MG63 (cell line): ENCODE results near the gene SLC39A8. TPM values are rescaled to one million over a fixed set of nuclear protein-coding genes. Genes with fewer than 3 reads are reported as not detected.
"Not testable (repeated sequence)": the region's sequence is repeated elsewhere in the genome, so short reads cannot be mapped to it uniquely, and the experiment has no call there.

Source experiments
- DNase-seq: peaks from one replicate; pipeline ENCODE4 v3.0.0-alpha.2; 2020
- H3K27me3 ChIP-seq: fragments of 250-450 bp; sonication (Bioruptor Pico); 2 replicates; pipeline ENCODE4 v1.5.1; 2020; ENCODE audit warnings: mild to moderate bottlenecking, moderate library complexity
- H3K36me3 ChIP-seq: fragments of 250-450 bp; sonication (Bioruptor Pico); 2 replicates; pipeline ENCODE4 v1.5.1; 2020; ENCODE audit warnings: mild to moderate bottlenecking, moderate library complexity
- H3K4me3 ChIP-seq: fragments of 250-450 bp; sonication (Bioruptor Pico); 2 replicates; pipeline ENCODE4 v1.5.1; 2020; ENCODE audit warnings: mild to moderate bottlenecking, moderate library complexity
- H3K9me3 ChIP-seq: fragments of 250-450 bp; sonication (Bioruptor Pico); 2 replicates; pipeline ENCODE4 v1.5.1; 2020; ENCODE audit warnings: mild to moderate bottlenecking, moderate library complexity
- total RNA-seq: library from RNA; depleted of rRNA; stranded (reverse); fragments of >200 nt; shearing (Covaris generic); gene quantifications from 2 replicates; pipeline ENCODE4 v1.2.3, GENCODE V29; 2014; ENCODE audit warnings: low replicate concordance

The SLC39A8 gene
- total RNA-seq, 1 experiment from 2014 or later: 5.5 TPM

DNA sequence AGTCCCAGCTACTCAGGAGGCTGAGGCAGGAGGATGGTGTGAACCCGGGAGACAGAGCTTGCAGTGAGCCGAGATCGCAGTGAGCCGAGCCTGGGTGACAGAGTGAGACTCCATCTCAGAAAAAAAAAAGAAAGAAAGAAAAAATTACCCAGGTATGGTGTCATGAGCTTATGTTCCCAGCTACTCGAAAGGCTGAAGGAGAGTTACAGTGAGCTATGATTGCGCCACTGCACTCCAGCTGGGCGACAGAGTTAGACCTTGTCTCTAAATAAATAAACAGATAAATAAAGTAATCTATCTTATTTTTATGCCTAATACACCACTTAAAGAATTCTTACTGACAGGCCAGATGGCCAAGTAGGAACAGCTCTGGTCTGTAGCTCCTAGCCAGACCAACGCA lies 73.0 kb downstream of the SLC39A8 start:
- no peak for DNase-seq
- Histone ChIP-seq H3K36me3 (no peaks in the 10 kb centered on the region), H3K4me3 (no peak overlapping the region), H3K9me3 (no peaks in the 10 kb centered on the region), H3K27me3 (no peaks in the 10 kb centered on the region; the same call in 1 of the 2 replicates)

DNA sequence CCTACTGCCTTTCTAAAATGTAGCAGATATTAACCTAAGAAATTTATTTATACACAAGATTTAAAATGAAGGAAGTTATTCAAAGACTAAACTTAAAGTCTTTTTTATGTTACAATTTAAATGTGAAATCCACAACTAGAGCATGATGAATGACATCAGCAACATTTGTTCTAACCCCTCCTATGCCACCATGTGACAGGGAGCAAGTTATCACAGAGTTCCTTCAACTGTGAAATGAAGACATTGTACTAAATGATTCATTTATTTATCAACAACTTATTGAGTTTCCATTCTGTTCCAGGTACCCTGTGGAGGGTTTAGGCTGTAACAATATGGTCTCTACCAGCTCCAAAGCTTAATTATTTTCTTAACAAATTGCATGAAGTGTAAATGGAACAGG lies 76.9 kb downstream of the SLC39A8 start:
- H3K36me3 ChIP-seq: no peaks in the 10 kb centered on the region
- H3K9me3 ChIP-seq: no peaks in the 10 kb centered on the region
- H3K4me3 ChIP-seq: no peak overlapping the region
- H3K27me3 ChIP-seq: no peaks in the 10 kb centered on the region; the same call in 1 of the 2 replicates
- DNase-seq: no peak

DNA sequence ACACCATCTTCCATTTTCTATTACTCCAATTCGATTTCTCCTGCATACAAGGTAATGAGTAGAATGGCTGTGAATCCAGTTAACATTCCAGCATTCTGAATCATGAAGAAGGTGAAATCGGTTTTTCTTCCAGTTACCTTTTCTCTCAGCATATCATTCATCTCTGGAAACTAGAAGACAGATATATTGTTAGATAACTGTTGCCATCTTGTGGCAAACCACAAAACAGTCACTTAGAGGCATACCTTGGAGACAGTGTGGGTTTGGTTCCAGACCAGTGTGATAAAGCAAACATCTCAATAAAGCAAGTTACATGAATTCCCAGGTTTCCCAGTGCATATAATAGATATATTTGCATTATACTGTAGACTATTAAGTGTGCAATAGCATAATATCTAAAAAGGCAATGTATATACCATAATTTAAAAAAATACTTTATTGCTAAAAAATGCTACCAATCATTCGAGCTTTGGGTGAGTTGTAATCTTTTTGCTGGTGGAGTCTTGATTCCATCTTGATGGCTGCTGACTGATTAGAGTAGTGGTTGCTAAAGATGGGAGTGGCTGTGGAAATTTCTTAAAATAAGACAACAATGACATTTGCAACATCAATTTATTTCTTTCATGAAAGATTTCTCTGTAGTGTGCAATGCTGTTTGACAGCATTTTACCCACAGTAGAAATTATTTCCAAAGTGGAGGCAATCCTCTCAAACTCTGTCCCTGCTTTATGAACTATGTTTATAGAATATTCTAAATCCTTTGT lies 82.1 kb downstream of the SLC39A8 start:
- Histone ChIP-seq H3K9me3 (no peaks in the 10 kb centered on the region), H3K4me3 (no peak overlapping the region), H3K36me3 (no peaks in the 10 kb centered on the region), H3K27me3 (no peaks in the 10 kb centered on the region)
- no peak for DNase-seq

DNA sequence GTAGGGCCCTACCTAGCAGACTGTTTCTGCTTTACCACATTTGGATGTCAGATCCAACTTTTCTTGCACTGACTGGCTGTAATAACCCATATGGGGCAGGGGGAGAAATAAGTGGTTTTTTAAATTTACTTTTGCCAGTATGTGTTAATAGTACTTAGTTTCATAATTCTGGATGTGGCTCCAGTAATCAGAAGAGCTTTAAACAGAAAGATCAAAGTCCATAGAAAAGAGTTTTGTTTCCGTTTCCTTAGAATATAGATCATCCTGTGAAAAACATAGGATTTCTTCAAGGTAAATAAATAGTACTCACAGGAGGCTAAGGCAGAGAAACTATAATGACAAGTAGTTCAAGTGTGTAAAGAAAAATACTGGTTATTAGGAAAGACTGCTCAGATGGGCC lies 85.6 kb downstream of the SLC39A8 start:
- DNase-seq: no peak
- no peaks in the 10 kb centered on the region for H3K27me3 ChIP-seq
- no peaks in the 10 kb centered on the region for H3K36me3 ChIP-seq
- H3K4me3 ChIP-seq: no peak overlapping the region
- no peaks in the 10 kb centered on the region for H3K9me3 ChIP-seq

DNA sequence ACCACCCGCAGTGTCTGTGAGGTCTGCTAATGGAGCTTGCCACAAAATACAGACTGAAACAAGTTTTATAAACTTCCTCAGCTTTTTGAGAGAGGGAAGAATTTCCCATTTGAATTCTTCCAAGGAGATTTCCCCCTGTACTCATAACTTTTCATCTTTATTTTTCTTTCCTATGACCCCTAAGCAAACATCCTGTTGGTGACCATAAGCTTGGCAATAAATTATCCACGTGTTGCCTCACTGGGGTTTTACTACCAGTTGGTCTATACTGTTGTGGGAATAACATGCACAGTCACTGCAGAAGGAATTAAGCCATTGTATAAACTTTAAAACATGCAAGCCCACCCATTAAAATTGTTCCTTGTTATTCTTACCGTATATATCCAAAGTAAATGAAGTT lies 86.2 kb downstream of the SLC39A8 start:
- no peaks in the 10 kb centered on the region for H3K27me3 ChIP-seq
- no peak for DNase-seq
- H3K36me3 ChIP-seq: no peaks in the 10 kb centered on the region
- no peak overlapping the region for H3K4me3 ChIP-seq
- H3K9me3 ChIP-seq: no peaks in the 10 kb centered on the region

DNA sequence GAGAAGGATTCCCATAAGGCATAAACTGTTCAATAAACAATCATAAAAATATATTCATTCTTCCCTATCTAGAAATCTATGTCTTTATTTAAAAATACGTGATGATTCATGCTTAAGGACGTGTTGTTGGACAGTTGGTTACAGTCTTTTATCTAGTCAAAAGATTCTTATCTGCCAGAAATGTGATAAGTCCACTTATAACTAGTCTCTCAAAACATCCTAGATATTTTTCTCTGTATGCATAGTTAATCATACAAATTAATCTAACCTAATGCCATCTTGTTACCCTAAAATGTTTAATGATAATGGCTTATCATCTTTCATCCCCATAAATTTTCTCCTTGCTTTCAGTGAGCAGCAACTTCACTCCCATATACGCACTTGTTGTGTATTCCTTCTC lies 89.0 kb downstream of the SLC39A8 start:
- no peaks in the 10 kb centered on the region for H3K36me3 ChIP-seq
- no peaks in the 10 kb centered on the region for H3K9me3 ChIP-seq
- H3K4me3 ChIP-seq: no peak overlapping the region
- DNase-seq: no peak
- H3K27me3 ChIP-seq: no peaks in the 10 kb centered on the region

DNA sequence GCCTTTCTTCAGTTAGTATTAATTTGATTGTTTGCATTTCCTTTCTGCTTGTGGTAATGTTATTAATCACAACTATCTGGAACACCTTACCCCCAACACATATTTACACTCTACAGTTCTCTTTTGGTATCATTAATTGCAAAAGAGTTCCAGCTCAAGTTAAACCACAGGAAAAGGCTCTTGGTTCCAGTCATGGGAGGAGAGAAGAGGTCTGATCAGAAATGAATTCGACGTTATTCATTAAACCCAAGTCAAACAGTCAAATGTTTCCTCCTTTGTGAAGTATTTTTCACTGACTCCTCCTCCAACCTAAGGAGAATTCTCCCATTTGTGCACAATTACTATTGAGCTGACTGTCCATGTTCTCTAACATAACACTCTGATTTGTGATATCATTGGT lies 91.4 kb downstream of the SLC39A8 start:
- H3K9me3 ChIP-seq: no peaks in the 10 kb centered on the region
- no peaks in the 10 kb centered on the region for H3K27me3 ChIP-seq
- H3K4me3 ChIP-seq: no peak overlapping the region
- DNase-seq: no peak
- H3K36me3 ChIP-seq: no peaks in the 10 kb centered on the region

DNA sequence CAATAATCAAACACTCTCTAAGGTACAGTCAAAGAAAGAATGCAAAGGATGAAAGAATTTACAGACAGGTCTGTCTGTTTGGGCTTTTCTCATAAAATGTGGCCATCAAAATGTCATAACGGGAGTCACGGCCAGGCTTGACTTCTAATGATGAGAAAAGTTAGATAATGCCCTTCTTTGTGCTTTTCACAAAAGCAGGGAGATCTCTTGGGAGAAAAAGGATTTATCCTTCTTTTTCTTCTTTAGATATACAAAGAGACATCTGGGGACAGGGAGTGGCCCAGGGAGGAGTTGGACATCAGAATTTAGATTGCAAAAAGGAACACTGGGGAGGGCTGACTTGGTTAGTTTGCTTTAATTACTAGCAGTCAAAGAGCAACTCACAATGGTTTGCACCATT lies 93.1 kb downstream of the SLC39A8 start:
- Histone ChIP-seq H3K4me3 (no peak overlapping the region), H3K9me3 (no peaks in the 10 kb centered on the region), H3K36me3 (no peaks in the 10 kb centered on the region), H3K27me3 (no peaks in the 10 kb centered on the region)
- DNase-seq: no peak

DNA sequence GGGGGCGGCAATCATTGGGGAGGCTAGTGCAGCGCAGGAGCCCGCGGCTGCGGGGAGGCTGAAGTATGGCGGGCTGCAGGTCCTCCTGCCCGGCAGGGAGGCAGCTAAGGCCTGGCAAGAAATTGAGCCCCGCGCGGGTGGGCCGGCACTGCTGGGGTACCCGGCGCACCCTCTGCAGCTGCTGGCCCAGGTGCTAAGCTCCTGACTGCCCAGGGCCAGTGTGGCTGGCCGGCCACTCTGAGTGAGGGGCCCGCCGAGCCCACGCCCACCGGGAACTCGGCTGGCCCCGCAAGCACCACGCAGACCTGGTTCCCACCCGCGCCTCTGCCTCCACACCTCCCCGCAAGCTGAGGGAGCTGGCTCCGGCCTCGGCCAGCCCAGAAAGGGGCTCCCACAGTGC lies 94.9 kb downstream of the SLC39A8 start:
- Histone ChIP-seq H3K27me3 (no peaks in the 10 kb centered on the region), H3K9me3 (no peaks in the 10 kb centered on the region), H3K4me3 (no peak overlapping the region), H3K36me3 (no peaks in the 10 kb centered on the region)
- no peak for DNase-seq

DNA sequence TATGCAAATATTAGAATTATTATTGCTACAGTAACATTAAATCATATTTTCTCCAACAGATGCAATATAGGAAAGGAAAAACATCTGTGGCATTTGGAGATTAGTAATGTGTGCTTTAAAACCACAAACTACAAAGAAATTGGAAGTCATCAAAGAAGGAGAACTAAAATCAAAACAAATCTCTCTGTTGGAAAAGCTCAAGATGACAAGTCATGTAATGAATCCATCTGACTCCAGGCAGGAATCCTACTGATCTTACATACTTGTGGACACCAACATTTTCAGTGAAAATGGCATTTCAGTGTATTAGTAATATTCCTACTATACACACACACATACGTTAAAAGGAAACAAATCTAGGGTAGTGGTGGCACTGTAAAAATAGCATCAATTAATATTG lies 98.2 kb downstream of the SLC39A8 start:
- Histone ChIP-seq H3K4me3 (no peak overlapping the region), H3K27me3 (no peaks in the 10 kb centered on the region), H3K9me3 (no peaks in the 10 kb centered on the region), H3K36me3 (no peaks in the 10 kb centered on the region)
- no peak for DNase-seq

DNA sequence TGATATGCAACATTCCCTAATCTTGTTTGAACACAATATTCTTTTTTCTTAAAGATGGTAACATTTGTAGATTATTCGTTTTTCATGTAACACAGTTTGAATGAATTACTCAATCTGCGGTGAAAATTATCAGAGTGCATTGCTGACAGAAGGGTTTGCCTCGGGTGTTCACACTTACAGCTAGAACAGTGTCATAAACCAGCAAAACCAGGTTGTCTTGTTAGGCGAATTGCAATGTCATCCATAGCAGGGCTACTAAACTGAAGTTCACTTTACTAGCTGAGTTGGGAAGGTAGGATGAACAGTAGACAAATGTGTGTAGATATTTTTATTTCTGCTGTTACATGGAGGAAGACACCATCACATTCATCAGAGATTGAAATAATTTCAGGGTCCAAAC lies 98.9 kb downstream of the SLC39A8 start:
- DNase-seq: no peak
- Histone ChIP-seq H3K4me3 (no peak overlapping the region), H3K27me3 (no peaks in the 10 kb centered on the region)

DNA sequence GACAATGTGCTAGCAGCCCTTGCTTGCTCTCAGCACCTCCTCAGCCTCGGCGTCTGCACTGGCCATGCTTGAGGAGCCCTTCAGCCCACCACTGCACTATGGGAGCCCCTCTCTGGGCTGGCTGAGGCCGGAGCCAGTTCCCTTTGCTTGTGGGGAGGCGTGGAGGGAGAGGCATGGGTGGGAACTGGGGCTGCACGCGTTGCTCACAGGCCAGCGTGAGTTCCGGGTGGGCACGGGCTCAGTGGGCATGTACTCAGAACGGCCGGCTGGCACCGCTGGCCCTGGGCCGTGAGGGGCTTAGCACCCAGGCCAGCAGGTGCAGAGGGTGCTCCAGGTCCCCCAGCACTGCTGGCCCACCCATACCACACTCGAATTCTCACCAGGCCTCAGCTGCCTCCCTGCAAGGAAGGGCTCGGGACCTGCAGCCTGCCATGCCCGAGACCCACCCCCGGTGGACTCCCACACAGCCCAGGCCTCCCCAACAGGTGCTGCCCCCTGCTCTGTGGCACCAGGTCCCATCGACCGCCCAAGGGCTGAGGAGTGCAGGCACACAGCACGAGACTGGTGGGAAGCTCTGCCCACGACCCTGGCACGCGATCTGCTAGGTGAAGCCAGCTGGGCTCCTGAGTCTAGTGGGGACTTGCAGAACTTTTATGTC lies 100.3 kb downstream of the SLC39A8 start:
- no peak overlapping the region for H3K4me3 ChIP-seq
- H3K9me3 ChIP-seq: no peaks in the 10 kb centered on the region
- no peaks in the 10 kb centered on the region for H3K27me3 ChIP-seq
- DNase-seq: no peak
- no peaks in the 10 kb centered on the region for H3K36me3 ChIP-seq

More for the DNA sequence above, 98.9 kb downstream of the SLC39A8 start:
- no peaks in the 10 kb centered on the region for H3K36me3 ChIP-seq
- no peaks in the 10 kb centered on the region for H3K9me3 ChIP-seq

DNA sequence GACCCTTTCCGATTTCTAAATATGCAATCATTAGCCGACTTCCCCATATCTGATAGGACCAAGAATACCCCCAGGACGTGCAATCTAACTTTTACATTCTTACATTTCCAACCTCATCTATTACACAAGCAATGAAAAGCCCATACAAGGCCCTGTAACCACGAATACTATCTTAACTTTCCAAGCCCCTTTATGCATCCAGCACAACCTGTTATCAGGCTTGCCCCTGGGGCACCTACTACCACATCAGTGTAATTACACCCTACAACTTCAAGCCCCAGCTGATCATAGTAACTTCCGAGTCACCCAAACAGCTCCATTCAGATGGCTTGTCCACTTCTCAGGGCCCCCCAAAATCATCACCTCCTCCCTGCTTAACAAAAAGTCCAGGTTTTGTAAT lies 102.0 kb downstream of the SLC39A8 start:
- DNase-seq, H3K36me3 ChIP-seq, H3K4me3 ChIP-seq, H3K27me3 ChIP-seq, H3K9me3 ChIP-seq: not testable (repeated sequence)

DNA sequence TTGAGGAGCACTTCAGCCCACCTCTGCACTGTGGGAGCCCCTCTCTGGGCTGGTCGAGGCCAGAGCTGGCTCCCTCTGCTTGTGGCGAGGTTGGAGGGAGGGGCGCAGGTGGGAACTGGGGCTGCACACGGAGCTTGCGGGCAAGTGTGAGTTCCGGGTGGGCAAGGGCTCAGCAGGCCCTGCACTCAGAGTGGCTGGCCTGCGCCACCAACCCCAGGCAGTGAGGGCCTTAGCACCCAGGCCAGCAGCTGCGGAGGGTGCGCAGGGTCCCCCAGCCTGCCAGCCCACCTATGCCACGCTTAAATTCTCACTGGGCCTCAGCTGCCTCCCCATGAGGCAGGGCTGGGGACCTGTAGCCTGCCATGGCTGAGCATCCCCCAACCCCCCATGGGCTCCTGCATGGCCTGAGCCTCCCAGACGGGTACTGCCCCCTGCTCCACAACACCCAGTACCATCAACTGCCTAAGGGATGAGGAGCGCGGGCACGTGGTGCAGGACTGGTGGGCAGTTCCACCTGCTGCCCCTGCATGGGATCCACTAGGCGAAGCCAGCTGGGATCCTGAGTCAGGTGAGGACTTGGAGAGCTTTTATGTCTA lies 110.9 kb downstream of the SLC39A8 start:
- DNase-seq: no peak
- no peaks in the 10 kb centered on the region for H3K36me3 ChIP-seq
- H3K27me3 ChIP-seq: no peaks in the 10 kb centered on the region
- no peak overlapping the region for H3K4me3 ChIP-seq
- H3K9me3 ChIP-seq: no peaks in the 10 kb centered on the region

DNA sequence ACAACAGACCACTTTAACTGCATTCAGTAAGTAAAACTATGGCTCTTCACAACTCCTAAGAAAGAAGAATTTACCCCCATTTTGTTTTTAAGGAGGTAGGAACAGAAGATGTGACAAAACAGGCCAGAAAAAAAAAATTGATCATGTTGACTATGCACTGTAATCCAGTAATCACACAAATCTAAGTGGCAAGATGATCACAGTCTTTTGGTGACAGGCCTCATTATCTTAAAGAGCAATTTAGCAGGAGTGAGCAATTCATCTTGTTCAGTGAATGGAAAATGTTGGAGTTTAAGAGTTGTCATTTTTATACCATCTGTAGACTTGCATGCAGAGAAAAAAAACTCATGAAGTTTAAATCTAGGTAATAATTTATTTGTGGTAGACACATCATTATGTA lies 115.1 kb downstream of the SLC39A8 start:
- Histone ChIP-seq H3K27me3 (no peaks in the 10 kb centered on the region), H3K9me3 (no peaks in the 10 kb centered on the region), H3K36me3 (no peaks in the 10 kb centered on the region), H3K4me3 (no peak overlapping the region)
- DNase-seq: no peak

DNA sequence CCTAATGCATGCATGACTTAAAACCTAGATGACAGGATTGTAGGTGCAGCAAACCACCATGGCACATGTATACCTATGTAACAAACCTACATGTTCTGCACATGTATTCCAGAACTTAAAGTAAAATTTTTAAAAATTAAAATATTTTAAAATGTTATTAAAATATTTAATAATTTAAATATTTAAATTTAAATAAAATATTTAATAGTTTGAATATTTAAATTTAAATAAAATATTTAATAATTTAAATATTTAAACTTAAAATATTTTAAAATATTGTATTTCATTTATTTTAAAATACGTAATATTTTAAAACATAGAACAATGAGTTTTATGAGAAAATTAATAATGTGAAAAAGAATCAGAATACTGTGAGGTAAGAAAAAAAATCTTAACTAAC lies 117.9 kb downstream of the SLC39A8 start:
- no peaks in the 10 kb centered on the region for H3K36me3 ChIP-seq
- no peak overlapping the region for H3K4me3 ChIP-seq
- H3K9me3 ChIP-seq: no peaks in the 10 kb centered on the region
- no peak for DNase-seq
- H3K27me3 ChIP-seq: no peaks in the 10 kb centered on the region

DNA sequence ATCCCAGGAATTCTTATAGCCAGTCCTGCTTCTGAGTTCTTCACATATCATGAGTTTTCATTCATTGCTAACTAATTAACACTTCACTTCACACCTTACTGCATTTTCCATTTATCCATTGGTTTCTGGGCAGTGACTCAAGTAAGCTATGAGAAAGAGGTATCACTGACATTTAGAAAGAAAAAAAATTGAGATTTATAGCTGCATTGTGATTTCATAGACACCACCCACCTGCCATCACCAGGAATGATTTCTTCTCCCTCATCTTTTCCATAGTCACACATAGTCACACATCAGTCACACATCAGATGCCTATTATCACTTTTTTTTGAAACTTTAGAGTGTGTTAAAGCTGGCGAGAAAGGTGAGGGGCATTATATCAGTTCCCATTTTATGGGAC lies 121.8 kb downstream of the SLC39A8 start:
- no peaks in the 10 kb centered on the region for H3K9me3 ChIP-seq
- no peak overlapping the region for H3K4me3 ChIP-seq
- DNase-seq: no peak
- H3K27me3 ChIP-seq: no peaks in the 10 kb centered on the region
- no peaks in the 10 kb centered on the region for H3K36me3 ChIP-seq
